8988T (cell line): ENCODE measurements around the gene RTF2.
A peak's percentile ranks its signal among the peaks of the same experiment; 100 is the strongest.

ENCODE experiments used
- DNase-seq: peaks from one replicate; pipeline ENCODE4 v3.0.0; 2011

Gene RTF2

DNA sequence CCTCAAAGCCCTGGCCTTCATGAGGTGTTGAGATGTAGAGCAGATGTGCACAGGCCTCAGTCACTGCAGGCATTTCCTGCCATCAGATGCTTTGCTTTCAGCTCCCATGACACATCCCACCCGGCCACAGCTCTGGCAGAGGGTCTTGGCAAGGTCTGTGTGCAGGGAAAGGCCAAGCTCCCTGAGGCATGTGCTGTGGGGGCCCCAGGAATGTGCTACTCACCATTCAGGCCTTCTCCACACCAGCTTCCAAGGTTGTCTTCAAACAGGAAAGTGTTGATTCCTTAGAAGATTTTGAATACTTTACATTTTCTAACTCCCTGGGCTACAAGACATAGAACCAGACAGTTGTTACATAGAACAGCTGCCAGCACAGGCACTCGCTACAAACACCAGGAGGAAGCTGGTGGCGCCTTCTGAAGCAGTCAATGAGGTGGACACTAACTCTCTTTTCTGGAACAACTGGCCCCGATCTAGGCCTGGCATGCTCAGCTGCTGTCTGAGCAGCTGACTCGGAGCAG is 28.6 kb upstream of the RTF2 start:
- DNase-seq = peak; percentile 36

DNA sequence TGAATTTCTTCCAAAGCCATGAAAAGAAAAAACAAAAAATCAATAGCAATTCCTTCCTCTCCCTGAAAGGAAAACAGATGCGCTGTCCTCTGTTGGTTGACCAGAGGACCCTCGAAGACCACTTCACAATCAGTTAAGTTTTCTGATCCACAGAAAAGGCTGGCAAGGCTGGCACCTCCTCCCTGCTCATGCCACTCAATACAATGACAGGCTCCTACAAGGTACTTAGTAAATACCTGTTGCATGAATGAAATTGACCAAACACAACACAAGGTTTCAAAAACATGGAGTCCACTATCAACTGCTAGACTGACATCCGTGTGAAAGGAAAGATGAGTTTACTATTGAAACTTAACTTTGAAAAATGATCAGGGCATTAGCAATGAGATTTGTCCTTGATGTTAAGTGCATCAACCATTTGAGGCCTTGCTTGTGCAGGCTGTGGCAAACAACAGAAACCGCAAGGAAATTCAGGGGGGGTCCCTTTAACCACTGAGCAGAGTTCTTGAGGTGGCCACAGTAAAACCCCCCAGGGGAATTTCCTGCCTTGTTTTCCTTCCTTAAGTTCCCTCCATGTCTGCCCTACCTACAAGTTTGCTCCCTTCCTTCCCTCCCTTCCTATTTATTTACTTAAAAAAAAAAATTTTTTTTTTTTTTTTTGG is 27.9 kb upstream of the RTF2 start:
- DNase-seq = no peak

DNA sequence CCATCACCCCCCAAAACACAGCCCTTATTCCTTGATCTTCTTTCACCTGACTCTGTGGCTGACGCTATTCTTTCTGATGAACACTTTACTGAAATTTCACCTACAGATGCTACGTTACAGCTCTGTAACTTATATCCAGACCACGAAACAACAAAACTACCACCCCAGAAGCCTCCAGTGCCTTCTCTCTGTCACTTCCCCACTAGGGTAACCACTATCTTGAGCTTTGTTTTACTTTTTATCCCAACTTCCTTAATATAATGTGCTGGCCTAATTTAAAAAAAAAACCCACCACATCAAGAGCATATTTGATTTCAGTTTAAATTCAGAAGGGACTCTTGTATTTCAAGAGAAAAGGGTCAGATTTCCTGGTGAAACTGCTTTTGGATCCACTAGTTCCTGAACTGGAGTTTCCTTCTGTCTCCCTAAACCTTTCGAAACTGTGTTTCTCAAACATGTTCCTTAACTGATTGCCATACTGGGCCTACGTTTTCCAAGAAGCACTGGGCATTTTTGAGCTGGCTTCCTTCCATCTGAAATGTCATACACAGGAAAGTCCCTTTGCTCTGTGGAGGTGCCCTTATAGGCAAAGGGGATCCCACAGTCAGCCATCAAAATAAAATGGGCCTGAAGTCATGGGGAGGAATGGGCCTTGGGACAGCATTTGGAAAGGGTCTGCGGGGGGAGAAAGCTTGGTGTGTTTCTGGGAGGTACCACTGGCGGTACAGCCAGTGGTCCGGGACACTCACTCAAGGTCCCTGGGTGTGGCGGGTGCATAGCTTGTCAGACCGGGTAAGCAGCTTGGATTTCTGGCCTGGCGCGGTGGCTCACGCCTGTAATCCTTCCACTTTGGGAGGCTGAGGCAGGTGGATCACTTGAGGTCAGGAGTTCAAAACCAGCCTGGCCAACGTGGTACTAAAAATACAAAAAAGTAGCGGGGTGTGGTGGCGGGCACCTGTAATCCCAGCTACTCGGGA is 25.8 kb upstream of the RTF2 start:
- no peak for DNase-seq

DNA sequence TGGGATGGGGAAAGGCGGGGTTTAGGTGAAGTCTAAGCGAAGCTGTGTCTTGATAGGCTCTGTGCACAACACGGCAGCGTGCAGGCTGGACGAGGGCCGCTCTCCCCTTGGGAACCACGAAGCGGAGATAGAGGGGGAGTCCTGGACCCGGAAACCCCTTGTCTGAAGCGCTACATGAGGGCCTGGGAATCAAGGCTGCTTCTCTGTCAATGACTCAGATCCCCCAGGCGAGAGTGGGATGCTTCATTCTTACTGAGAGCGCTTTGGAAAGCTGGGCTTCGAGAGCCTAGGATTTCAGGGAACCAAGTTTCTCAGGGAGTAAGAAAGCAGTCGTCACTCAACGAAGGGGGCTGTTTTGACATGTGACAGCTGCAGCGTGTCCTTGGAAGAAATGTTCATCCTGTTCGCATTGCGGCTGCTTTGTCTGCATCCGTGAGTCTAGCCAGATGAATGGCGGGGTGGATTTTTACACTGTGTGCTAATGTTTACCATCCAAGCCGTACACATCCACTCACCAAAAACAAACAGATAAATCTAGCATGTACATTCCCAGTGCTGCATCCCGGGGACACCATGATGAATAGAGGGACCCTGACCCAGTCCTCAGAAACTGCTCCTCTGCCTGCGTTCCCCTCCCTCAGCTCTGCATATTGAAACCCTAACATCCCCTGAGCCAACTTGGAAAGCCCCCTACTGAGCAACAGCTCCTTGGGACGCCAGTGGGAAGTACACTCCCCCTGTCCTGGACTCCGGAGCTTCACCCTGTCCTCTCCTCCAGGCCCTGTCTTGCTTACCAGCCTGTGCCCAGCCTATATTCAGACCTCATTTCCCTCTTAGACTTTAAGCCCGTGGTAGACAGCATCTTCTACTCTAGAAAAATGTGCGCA is 24.5 kb upstream of the RTF2 start:
- DNase-seq = no peak

DNA sequence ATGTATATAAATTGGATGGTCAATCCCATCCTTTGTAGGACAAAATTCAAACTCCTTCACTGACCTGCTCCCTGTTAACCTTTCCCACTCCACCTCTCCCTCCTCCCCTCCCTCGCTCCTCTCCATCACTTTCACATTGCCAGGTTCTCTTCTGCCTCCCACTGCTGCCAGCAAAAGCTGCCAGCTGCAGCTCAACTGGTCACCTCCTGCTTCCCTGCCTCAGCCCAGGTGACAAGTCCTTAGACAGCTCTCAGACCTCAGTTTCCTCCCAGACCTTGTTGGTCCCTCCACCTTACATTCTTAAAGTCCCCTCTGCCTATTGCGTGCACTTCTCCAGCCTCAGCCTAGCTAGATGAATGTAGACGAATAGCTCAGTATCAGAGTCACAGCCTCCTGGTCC is 23.3 kb upstream of the RTF2 start:
- DNase-seq = no peak

DNA sequence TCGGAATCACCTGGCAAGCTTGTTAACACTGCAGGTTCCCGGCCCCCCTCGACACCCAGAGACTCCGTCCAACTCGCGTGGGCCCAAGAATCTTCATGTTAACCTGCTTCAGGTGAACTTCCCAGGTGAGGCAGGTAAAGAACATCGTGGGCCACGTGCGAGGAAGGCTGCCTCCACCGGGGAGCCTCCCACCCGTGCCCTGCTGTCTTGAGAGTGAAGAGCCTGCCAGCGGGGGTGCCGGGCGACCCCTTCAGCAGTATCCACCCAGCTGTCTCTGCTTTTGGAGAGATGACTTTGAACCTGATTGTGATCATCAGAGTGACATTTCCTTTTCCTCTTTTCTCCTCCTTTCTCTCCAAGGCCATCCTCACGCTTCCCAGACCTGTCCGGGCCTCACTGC is 22.9 kb upstream of the RTF2 start:
- DNase-seq = no peak

DNA sequence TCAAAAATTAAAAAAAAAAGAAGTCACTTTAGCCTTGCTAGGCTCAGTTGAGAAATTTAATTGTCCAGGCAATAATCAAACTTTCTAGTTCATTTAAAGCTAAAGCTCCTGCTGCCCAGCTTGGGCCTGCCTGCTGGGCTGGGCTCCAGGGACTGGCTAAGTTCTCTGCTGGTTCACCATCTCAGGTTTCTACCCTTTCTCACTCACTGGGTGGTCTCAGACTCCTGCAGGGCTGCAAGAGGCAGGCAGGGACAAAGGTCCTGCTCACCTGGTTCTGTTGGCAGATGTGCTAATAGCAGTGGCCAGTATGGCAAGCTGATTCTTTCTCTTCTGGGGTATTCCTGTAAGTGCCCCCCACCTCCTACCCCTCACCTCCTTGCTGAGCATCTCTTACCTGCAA is 21.2 kb upstream of the RTF2 start:
- no peak for DNase-seq

DNA sequence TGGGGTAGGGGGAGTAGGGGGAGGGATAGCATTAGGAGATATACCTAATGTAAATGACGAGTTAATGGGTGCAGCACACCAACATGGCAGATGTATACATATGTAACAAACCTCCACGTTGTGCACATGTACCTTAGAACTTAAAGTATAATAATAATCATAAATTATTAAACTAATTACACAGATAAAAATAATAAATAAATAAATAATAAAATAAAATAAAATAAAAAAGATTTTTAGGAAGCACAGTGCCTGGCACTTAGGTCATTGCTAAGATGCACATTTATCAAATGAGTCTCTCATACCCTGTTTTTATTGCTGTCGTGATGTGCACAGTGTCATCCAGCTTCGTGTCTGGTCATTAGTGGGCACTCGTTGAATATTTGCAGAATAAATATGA is 19.0 kb upstream of the RTF2 start:
- no peak for DNase-seq

DNA sequence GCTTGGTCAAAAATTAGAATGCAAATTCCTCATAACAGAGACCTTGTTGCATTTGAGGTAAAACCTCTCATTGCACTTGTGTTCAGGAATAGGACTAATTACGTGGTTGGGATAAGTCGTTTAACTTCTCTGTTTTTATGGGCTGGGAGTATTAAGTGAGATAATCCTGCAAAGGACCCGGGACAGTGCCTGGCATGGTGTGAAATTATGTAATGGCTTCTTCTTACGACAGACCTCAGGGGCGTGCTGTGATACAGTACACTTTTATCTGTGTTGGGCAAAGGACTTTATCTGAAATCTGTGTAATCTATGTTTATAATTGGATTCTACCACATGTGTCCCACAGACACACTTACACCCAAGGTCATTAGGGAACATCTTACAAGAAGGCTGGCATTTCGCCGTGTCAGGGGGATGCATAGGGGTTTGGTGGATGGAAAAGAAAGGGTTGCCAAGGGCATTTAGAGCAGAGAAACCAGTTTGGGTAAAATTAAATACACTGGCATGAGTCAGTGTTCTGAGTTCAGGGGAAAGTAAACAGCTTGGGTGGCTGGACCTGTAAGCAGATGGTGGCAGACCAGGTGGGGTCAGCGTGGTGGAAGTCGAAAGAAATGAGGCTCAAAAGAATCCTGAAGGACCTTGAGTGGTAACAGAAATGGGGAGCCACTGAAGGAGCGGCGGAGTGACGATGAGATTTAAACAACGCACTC is 17.2 kb upstream of the RTF2 start:
- DNase-seq = no peak

DNA sequence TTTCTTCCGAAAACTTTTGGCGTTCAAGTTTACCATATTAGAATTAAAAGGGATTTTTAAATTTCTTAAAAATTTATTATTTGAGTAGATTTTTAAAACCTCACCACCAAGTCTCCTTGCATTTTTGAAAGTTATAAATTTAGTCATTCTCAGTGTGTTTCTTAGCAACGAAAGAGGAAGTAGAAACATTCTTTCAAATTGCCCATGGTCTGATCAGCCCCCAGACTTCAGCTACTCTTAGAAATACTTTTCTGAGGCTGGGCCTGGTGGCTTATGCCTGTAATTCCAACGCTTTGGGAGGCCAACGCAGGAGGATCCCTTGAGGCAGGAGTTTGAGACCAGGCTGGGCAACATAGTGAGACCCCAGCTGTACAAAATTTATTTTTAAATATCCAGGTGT is 15.1 kb upstream of the RTF2 start:
- DNase-seq = no peak

DNA sequence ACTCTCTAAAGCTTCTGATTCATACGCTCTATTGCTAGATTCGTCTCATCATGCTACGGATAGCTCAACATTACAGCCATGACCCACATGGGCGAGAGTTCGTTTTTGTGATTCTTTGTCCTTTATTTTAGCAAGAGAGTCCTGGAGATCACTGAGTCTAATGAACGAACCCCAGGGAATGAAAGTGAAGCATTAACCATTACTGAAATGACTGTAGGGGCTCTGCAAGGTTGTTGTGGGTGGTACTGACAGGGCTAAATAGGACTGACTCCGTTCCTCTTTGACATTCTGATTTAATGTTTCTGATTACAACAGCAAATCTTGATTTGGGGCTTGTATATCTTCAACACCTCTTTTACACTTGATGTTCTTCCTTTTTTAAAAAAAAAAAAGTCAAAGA is 13.7 kb upstream of the RTF2 start:
- no peak for DNase-seq

DNA sequence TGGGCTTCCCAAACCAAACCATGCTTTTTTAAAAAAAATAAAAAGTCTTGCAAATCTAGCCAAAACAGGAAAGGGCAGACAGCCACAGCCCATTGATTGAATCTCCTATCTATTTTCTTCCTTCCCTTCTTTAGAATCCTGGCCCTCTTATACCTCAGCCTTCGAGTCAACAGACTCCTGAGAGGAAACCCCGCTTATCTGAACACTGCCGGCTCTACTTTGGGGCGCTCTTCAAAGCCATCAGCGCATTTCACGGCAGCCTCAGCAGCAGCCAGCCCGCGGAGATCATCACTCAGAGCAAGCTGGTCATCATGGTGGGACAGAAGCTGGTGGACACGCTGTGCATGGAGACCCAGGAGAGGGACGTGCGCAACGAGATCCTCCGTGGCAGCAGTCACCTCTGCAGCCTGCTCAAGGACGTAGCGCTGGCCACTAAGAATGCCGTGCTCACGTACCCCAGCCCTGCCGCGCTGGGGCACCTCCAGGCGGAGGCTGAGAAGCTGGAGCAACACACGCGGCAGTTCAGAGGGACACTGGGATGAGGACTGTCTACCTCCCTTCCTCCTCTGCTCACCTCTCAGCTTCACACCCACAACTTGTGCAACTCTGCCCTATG is 10.1 kb upstream of the RTF2 start:
- no peak for DNase-seq

DNA sequence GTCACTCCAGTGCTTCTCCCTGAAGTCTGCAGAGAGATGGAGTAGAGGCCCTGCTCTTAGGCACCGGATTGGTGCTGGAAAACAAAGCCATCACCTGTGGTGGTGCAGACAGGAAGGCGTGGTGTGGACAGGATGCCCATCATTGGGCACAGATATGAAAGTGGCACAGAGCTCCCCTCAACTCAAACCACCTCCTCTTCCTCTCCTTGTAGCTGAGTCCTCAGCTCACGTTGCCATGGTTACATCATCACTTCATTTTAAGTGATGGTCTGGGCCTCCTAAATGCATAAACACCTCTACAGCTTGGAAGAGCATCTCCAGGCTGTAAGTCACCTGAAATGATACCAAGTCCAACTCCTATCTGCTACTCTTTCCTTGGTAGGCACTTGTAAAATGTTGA is 8.0 kb upstream of the RTF2 start:
- no peak for DNase-seq

DNA sequence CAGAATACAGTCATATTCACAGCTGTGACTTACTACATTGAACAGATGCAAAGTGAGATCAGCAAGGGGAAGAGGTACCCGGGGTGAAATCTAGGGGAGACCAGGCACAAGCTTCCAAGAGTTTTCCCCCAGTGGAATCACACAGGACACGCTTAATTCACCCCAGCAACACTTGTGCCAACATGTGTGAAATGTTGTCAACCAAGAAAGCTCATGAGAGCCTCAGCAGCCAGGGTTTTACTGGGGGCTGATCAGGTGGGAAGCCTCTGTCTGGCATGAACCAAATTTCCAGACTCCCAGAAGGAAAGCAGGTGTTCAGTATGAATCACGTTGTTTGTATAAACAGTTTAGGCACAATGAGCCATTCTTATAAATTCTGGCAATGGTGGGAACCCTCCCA is 6.9 kb upstream of the RTF2 start:
- DNase-seq = no peak

DNA sequence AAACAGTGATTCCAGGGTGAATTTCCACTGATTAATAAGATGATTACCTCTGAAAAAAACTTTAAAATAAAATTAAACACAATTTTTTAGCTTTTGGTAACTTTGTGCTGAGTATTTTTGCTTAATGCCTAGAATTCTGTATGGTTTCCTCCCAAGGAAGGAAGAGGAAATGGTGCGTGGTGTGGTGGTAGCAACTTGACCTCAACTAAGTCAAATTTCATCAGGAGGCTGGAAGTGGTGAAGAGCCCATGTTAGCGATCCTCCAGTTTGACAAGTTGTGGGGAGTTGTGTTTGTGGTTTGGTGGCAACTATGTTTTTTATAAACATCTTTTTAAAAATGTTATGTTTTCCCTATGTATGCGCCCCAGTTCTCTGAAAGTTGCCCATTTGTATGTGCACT is 5.0 kb upstream of the RTF2 start:
- DNase-seq = no peak

DNA sequence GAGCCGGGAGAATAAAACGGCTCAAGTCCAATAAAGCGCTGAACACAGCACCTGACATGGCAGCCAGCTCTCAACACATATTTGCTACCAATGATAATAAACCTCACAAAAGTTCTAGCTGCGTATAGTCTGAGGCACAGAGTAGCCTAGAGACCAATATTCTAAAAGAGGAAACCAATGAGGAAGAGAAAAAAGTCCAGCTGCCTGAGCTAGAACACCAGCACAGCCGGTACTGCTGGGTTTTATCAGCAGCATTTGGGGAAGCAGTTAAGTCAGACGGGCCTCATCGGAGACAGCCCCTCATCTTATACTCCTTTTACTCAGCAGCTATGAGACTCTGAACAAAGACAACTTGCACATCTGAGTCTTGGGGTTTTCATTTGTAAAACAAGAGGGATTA is 2.4 kb upstream of the RTF2 start:
- DNase-seq = no peak

DNA sequence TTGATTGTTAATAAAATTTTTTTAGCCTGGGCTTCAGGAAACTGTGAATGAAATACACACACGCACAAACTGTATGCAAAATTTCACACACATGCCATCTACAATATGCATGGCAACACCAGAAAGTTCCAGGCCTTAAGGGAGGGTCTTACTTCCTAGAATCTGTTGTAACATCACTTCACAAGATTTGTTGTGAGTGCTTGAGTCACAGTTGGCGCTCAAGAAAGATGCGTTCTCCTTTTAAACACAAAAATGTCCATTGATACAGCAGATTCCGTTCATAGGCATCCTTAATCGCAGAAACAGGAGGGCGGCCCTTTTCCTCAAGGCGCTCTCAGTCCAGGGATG is 485 bp upstream of the RTF2 start:
- DNase-seq = no peak

DNA sequence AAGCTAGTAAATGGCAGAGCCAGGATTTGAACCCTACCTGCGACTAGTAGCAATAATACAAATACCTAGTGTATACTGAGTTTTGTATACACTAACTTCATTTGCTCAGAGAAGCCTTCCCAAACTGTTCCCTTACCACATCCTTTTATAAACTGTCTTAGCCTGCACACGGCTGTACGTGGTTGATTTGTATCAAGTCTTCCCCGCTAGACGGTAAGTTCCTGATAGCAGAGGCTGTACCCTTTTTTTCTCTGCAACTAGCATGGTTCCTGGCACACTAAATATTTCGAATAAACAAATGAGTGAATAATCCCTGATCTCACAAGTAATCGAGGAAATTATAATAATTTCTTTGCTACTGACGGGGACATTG is 636 bp downstream of the RTF2 start:
- DNase-seq = no peak

DNA sequence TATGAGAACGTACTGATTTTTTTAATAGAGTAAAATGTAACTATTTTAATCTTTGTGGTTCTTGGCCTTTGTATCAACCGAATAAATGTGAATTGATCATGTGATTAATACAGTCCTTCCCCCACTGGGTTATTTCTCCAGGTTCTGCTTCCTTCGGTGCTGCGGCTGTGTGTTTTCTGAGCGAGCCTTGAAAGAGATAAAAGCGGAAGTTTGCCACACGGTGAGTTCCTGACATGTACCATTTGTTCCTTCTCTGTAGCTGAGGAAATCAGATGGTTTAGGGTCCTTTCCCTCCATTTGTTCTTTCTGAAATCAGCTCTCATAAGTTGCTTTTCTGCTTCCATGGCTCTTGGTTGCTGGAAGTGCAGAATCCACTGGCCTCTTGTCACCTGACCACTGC is 15.5 kb downstream of the RTF2 start:
- no peak for DNase-seq

DNA sequence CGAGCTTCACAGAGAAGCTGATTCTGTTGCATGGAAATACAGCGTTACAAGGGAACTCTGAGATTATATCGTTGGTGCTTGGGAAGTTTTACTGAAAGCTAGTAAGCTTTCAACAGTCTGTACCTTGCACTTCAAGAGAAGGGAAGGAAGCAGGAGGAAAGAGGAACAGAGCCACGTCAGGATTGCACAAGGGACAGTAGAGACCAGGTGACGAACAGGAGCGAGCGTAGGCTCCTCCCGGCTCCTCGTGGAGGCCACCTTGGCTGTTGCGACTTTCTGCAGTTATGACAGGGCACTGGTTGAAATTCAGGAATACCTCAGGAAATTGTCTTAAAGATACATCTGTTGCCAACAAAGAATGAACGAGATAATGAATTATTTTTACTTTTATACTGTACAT is 18.8 kb downstream of the RTF2 start:
- DNase-seq = no peak

DNA sequence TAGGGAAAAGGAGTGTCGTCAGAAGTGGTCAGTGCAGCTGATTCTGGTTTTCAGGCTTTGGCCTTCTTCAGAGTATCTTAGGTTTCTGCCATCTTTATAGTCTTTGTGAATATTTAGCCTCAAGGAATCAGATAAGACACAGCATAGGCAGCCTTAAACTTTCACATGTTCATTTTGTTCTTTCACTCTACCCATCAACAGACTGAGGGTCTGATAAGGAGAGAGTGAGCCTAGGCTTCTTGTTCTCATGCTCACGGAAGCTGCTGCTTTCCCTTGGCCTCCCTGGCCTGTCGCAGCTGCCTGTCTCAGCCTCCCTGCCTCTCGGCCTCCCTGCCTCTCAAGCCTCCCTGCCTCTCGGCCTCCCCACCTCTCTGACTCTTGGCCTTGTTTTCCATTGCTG is 20.1 kb downstream of the RTF2 start:
- no peak for DNase-seq

DNA sequence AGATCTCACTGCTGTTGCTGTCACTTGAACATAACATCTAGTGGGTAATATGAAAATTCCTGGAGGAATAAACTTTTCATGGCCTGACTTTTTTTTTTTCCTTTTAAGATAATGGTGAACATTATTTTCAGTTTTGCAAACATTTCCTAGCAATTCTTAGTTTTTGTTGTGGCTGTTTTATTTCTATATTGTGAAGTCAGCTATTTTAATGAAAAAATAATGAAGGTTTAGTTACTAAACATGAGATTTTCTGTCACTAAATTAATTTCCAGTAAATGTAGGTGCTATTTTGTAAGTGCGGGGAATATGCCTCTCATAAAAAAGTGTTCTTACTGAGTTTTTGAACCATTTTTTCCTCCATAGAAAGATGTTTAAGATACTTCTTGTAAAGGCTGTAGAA is 32.7 kb downstream of the RTF2 start:
- no peak for DNase-seq
